Vagina (tissue), 2 donors: ENCODE measurements around the gene CHN2. TPM values are rescaled to one million over a fixed set of nuclear protein-coding genes. Genes with fewer than 3 reads are reported as not detected.

Source experiments
- DNase-seq, 2 donors: peaks; one replicate each; pipeline ENCODE4 v3.0.0-alpha.2; 2017; ENCODE audit errors: extremely low spot score in 2 of 2
- H3K27ac ChIP-seq: fragments of 200-600 bp; sonication (generic); one replicate; pipeline ENCODE4 v1.5.1; 2019
- H3K27me3 ChIP-seq: fragments of 200-600 bp; sonication (generic); one replicate; pipeline ENCODE4 v1.5.1; 2019
- H3K36me3 ChIP-seq, 2 donors: fragments of 200-600 bp; sonication (generic); one replicate each; pipeline ENCODE4 v1.5.1; 2017 to 2019
- H3K4me1 ChIP-seq: fragments of 200-600 bp; sonication (generic); one replicate; pipeline ENCODE4 v1.5.1; 2019
- H3K4me3 ChIP-seq, 2 donors: fragments of 200-600 bp; sonication (generic); 1 replicate in 1 of 2; 2 replicates in 1 of 2; pipeline ENCODE4 v1.5.1; 2016 to 2019
- H3K9me3 ChIP-seq: fragments of 200-600 bp; sonication (generic); one replicate; pipeline ENCODE4 v1.5.1; 2019
- POLR2A ChIP-seq, 2 donors: fragments of 450-650 bp; IDR thresholded peaks; one replicate each; pipeline ENCODE4 v1.6.1; 2017; ENCODE audit warnings: antibody characterized with exemption in 2 of 2, mild to moderate bottlenecking in 2 of 2, moderate library complexity in 2 of 2
- POLR2AphosphoS5 ChIP-seq, 2 donors: sonication (generic); formaldehyde crosslinking; IDR thresholded peaks; one replicate each; pipeline ENCODE4 v1.9.0; 2017; ENCODE audit warnings: antibody characterized with exemption in 2 of 2, mild to moderate bottlenecking in 2 of 2, low read depth in 1 of 2; ENCODE audit not compliant: insufficient read depth in 1 of 2
- intact Hi-C: fragments of 100-400 bp; cut with DNase I; formaldehyde crosslinking; loops from one replicate; pipeline ENCODE4 v1.15.1; 2023
- total RNA-seq: library from RNA; depleted of rRNA; stranded (reverse); fragments of >200 nt; gene quantifications from one replicate; pipeline ENCODE4 v1.2.3, GENCODE V29; 2016
- TF ChIP-seq, protein P1 (sequence below), 3 experiments: fragments of 450-650 bp in 2 of 3; fragments of 200-600 bp in 1 of 3; sonication (generic) in 1 of 3; IDR thresholded peaks; one replicate each; pipeline ENCODE4 v1.5.1; 2017 to 2019; ENCODE audit warnings: antibody characterized with exemption in 3 of 3, mild to moderate bottlenecking in 2 of 3, moderate library complexity in 2 of 3

CHN2 gene
- total RNA-seq, 1 donor from 2014 or later, result 11.0 TPM

DNA sequence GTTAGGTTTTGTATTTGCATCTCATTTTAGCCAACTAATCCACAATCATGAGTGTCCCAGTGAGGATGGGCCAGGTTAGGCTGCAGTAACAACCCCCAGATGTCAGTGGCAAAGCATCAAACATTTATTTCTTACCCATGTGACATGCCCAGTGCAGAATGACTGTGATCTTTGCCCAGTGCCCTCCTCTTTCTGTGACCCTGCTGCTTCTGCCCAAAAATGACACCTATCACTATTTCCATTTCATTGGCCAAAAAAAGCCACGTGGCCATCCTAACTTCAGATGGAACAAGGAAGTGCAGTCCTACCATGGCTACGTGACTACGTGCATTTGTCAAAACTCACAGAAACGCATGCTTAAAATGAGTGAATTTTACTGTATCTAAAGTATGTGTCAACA, 259.9 kb downstream of the CHN2 start:
- no peak overlapping the region for H3K27ac ChIP-seq
- H3K4me1 ChIP-seq, result no peaks in the 10 kb centered on the region
- intact Hi-C loops, result no loop called here
- H3K36me3 ChIP-seq, result no peaks in the 10 kb centered on the region
- no peak for DNase-seq
- H3K27me3 ChIP-seq, result no peaks in the 10 kb centered on the region
- H3K4me3 ChIP-seq, result no peak overlapping the region
- TF ChIP-seq, protein P1, sequence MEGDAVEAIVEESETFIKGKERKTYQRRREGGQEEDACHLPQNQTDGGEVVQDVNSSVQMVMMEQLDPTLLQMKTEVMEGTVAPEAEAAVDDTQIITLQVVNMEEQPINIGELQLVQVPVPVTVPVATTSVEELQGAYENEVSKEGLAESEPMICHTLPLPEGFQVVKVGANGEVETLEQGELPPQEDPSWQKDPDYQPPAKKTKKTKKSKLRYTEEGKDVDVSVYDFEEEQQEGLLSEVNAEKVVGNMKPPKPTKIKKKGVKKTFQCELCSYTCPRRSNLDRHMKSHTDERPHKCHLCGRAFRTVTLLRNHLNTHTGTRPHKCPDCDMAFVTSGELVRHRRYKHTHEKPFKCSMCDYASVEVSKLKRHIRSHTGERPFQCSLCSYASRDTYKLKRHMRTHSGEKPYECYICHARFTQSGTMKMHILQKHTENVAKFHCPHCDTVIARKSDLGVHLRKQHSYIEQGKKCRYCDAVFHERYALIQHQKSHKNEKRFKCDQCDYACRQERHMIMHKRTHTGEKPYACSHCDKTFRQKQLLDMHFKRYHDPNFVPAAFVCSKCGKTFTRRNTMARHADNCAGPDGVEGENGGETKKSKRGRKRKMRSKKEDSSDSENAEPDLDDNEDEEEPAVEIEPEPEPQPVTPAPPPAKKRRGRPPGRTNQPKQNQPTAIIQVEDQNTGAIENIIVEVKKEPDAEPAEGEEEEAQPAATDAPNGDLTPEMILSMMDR (IDR thresholded peaks at IDR 0.05), result no peak
- no peak for TF ChIP-seq POLR2A (IDR thresholded peaks at IDR 0.05)
- TF ChIP-seq POLR2AphosphoS5 (IDR thresholded peaks at IDR 0.05; ENCODE audit: insufficient read depth in 1 of 2, low read depth in 1 of 2), result no peak
- H3K9me3 ChIP-seq, result no peaks in the 10 kb centered on the region

GRCh38 chr7:29454899-29455451, 260.4 kb downstream of the CHN2 start:
- intact Hi-C loops, result no loop called here
- TF ChIP-seq POLR2A (IDR thresholded peaks at IDR 0.05), result no peak
- no peak for TF ChIP-seq POLR2AphosphoS5 (IDR thresholded peaks at IDR 0.05; ENCODE audit: insufficient read depth in 1 of 2, low read depth in 1 of 2)
- TF ChIP-seq, protein P1 (IDR thresholded peaks at IDR 0.05), result no peak
- Histone ChIP-seq H3K9me3 (no peaks in the 10 kb centered on the region), H3K27me3 (no peaks in the 10 kb centered on the region), H3K27ac (no peak overlapping the region), H3K4me3 (no peak overlapping the region), H3K36me3 (no peaks in the 10 kb centered on the region), H3K4me1 (no peaks in the 10 kb centered on the region)
- no peak for DNase-seq

- intact Hi-C loops, result no loop called here
- Histone ChIP-seq H3K9me3 (no peaks in the 10 kb centered on the region), H3K4me1 (no peaks in the 10 kb centered on the region), H3K4me3 (no peak overlapping the region), H3K27ac (no peak overlapping the region), H3K27me3 (no peaks in the 10 kb centered on the region), H3K36me3 (no peaks in the 10 kb centered on the region)
- TF ChIP-seq, protein P1 (IDR thresholded peaks at IDR 0.05), result no peak
- TF ChIP-seq POLR2AphosphoS5 (IDR thresholded peaks at IDR 0.05; ENCODE audit: insufficient read depth in 1 of 2, low read depth in 1 of 2), result no peak
- TF ChIP-seq POLR2A (IDR thresholded peaks at IDR 0.05), result no peak
- no peak for DNase-seq
Measured at GRCh38 chr7:29457141-29457561, 262.6 kb downstream of the CHN2 start.

DNA sequence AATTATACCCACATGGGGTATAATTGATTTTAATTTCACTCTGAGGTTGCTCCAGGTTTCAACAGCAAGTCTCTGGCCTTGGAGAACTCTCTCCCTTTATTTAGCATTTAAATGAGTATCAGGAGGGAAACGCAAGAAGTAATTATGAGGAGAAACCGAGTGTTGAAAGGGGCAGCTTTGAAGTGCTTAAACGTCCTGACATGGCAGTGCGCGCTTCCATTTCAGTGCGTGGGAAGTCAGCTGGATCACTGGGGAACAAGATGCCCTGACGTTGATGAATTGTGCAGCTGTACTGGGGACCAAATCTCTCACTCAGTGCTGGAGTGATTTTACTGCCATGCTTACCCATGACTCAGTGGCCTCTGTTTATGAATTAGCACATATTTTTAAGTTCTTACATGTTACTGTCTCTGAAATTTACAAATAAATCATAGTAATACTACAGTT, 263.0 kb downstream of the CHN2 start:
- TF ChIP-seq, protein P1 (IDR thresholded peaks at IDR 0.05), result no peak
- TF ChIP-seq POLR2AphosphoS5 (IDR thresholded peaks at IDR 0.05; ENCODE audit: insufficient read depth in 1 of 2, low read depth in 1 of 2) (no peak), POLR2A (IDR thresholded peaks at IDR 0.05) (no peak)
- DNase-seq, result no peak
- intact Hi-C loops, result no loop called here

GRCh38 chr7:29458933-29459332, 264.4 kb downstream of the CHN2 start:
- H3K4me3 ChIP-seq, result no peak overlapping the region
- TF ChIP-seq, protein P1 (IDR thresholded peaks at IDR 0.05), result no peak
- no peak for TF ChIP-seq POLR2AphosphoS5 (IDR thresholded peaks at IDR 0.05; ENCODE audit: insufficient read depth in 1 of 2, low read depth in 1 of 2)
- TF ChIP-seq POLR2A (IDR thresholded peaks at IDR 0.05), result no peak
- no peaks in the 10 kb centered on the region for H3K4me1 ChIP-seq
- no peak for DNase-seq
- no peaks in the 10 kb centered on the region for H3K27me3 ChIP-seq
- H3K27ac ChIP-seq, result no peak overlapping the region
- intact Hi-C loops, result no loop called here
- no peaks in the 10 kb centered on the region for H3K9me3 ChIP-seq
- no peaks in the 10 kb centered on the region for H3K36me3 ChIP-seq

More for the DNA sequence above, 263.0 kb downstream of the CHN2 start:
- H3K27ac ChIP-seq, result no peak overlapping the region
- H3K4me3 ChIP-seq, result no peak overlapping the region
- H3K36me3 ChIP-seq, result no peaks in the 10 kb centered on the region
- no peaks in the 10 kb centered on the region for H3K9me3 ChIP-seq
- H3K4me1 ChIP-seq, result no peaks in the 10 kb centered on the region
- H3K27me3 ChIP-seq, result no peaks in the 10 kb centered on the region
